MM.1S (cell line): ENCODE measurements around the gene SLC1A2.

Experiments used
- CTCF ChIP-seq: fragments of 300-600 bp; sonication (generic); IDR thresholded peaks from 2 replicates; pipeline ENCODE4 v1.5.1; 2016; ENCODE audit warnings: antibody characterized with exemption, low read length, mixed read lengths
- EZH2 ChIP-seq: fragments of 300-600 bp; sonication (generic); optimal IDR thresholded peaks from 2 replicates; pipeline ENCODE3; 2017; ENCODE audit warnings: low read depth, mild to moderate bottlenecking, antibody characterized with exemption, low read length, mixed read lengths
- EZH2phosphoT487 ChIP-seq: fragments of 300-600 bp; sonication (generic); IDR thresholded peaks from 2 replicates; pipeline ENCODE4 v1.6.1; 2018; ENCODE audit warnings: antibody characterized with exemption, low read length

GRCh38 chr11:35241531-35241930, 177.8 kb downstream of the SLC1A2 start:
- TF ChIP-seq CTCF (no peak), EZH2 (no peak), EZH2phosphoT487 (no peak)
